K562 (cell line): ENCODE results near the gene DTNB. TPM values are rescaled to one million over a fixed set of nuclear protein-coding genes. Genes with fewer than 3 reads are reported as not detected.

ENCODE experiments used
- ATAC-seq: fragments of 200-7000 bp; cut with Tn5 transposase; 3 replicates; pipeline ENCODE4 v1.9.1; 2020; ENCODE audit warnings: moderate library complexity
- BruUV-seq: library from RNA; stranded (reverse); fragments of 400-500 nt; replicated peaks from 2 replicates; lab custom pipeline; 2021; lab: Mats Ljungman, UMichigan
- CTCF ChIA-PET: fragments of 300-600 bp; formaldehyde crosslinking; extraction: SDS; loops from one replicate; lab custom pipeline; 2021; ENCODE audit warnings: low intra/inter-chr PET ratio; lab: Yijun Ruan, JAX
- POLR2A ChIA-PET: fragments of 300-600, 350-650 bp; sonication (Branson Sonifier 250); formaldehyde crosslinking; extraction: SDS; loops from one replicate; lab custom pipeline; 2021; ENCODE audit warnings: antibody characterized with exemption, inconsistent platforms; lab: Yijun Ruan, JAX
- DNase-seq, 4 experiments: peaks; one replicate each; pipeline versions ENCODE4 v3.0.0 to v3.0.0-alpha.2; 2011 to 2018; ENCODE audit warnings: low spot score in 3 of 4, mixed read lengths in 3 of 4; ENCODE audit errors: extremely low read depth in 1 of 4
- FAIRE-seq: peaks from 2 replicates; lab custom pipeline; 2011; peaks lifted over from hg19 to GRCh38; lab: Jason Lieb, UNC
- H2AFZ ChIP-seq: 2 replicates; pipeline ENCODE4 v1.6.0; 2011; ENCODE audit warnings: low read depth, low read length, control low read depth, inconsistent platforms
- H3K27ac ChIP-seq: fragments of 200-600 bp; 3 replicates; pipeline ENCODE4 v1.8.0; 2011; ENCODE audit warnings: low read depth, mild to moderate bottlenecking, control low read depth, inconsistent platforms, low read length, moderate library complexity, mixed read lengths; ENCODE audit errors: extremely low read depth
- H3K27me3 ChIP-seq, 2 experiments: fragments of 300-600 bp in 1 of 2; 2 replicates in 1 of 2; 3 replicates in 1 of 2; pipeline versions ENCODE4 v1.6.0 to v1.8.0; 2011; ENCODE audit warnings: inconsistent platforms in 2 of 2, low read length in 2 of 2, mild to moderate bottlenecking in 1 of 2, mixed read lengths in 1 of 2, moderate library complexity in 1 of 2; ENCODE audit not compliant: control insufficient read depth in 2 of 2, insufficient read depth in 2 of 2
- H3K36me3 ChIP-seq: fragments of 300-600 bp; 3 replicates; pipeline ENCODE4 v1.8.0; 2011; ENCODE audit warnings: mild to moderate bottlenecking, low read length, inconsistent platforms; ENCODE audit not compliant: control insufficient read depth, insufficient read depth
- H3K4me1 ChIP-seq, 2 experiments: fragments of 200-600 bp in 1 of 2; replicated peaks in 1 of 2; 2 replicates in 1 of 2; 3 replicates in 1 of 2; pipeline versions ENCODE4 v1.5.1 to v1.8.0; 2011; ENCODE audit warnings: inconsistent platforms in 2 of 2, low read length in 2 of 2, mild to moderate bottlenecking in 1 of 2, mixed read lengths in 1 of 2, moderate library complexity in 1 of 2; ENCODE audit not compliant: control insufficient read depth in 2 of 2, insufficient read depth in 2 of 2
- H3K4me2 ChIP-seq: 2 replicates; pipeline ENCODE4 v1.6.1; 2011; ENCODE audit warnings: low read length, control low read depth, inconsistent platforms, mixed read lengths; ENCODE audit not compliant: insufficient read depth
- H3K4me3 ChIP-seq: fragments of 200-600 bp; sonication (generic), shearing (Covaris generic); 2 replicates; pipeline ENCODE4 v1.5.1; 2016; ENCODE audit warnings: control low read depth, inconsistent platforms
- H3K79me2 ChIP-seq: fragments of 200-600 bp; 3 replicates; pipeline ENCODE4 v1.8.0; 2011; ENCODE audit warnings: low read length, inconsistent platforms; ENCODE audit not compliant: control insufficient read depth, insufficient read depth
- H3K9ac ChIP-seq, 2 experiments: 2 replicates each; pipeline versions ENCODE4 v1.6.0 to v1.6.1; 2011; ENCODE audit warnings: low read depth in 2 of 2, low read length in 2 of 2, control low read depth in 1 of 2, inconsistent platforms in 1 of 2, mild to moderate bottlenecking in 1 of 2, mixed read lengths in 1 of 2; ENCODE audit not compliant: insufficient read depth in 1 of 2
- H3K9me1 ChIP-seq: one replicate; pipeline ENCODE4 v1.6.0; 2011; ENCODE audit warnings: inconsistent platforms, mild to moderate bottlenecking, low read length, moderate library complexity; ENCODE audit not compliant: control insufficient read depth, insufficient read depth
- H3K9me3 ChIP-seq: replicated peaks from 2 replicates; pipeline ENCODE4 v1.5.1; 2011; ENCODE audit warnings: low read depth, low read length, inconsistent platforms; ENCODE audit not compliant: control insufficient read depth, insufficient read depth
- H4K20me1 ChIP-seq: replicated peaks from 2 replicates; pipeline ENCODE4 v1.6.1; 2011; ENCODE audit warnings: low read length, inconsistent platforms, mixed read lengths; ENCODE audit not compliant: control insufficient read depth, insufficient read depth
- KDM1A ChIP-seq, 2 experiments: fragments of 450-650 bp; IDR thresholded peaks; 2 replicates each; pipeline ENCODE4 v1.6.1; 2016; ENCODE audit warnings: mild to moderate bottlenecking in 2 of 2
- MYNN ChIP-seq, 2 experiments: sonication (generic); formaldehyde crosslinking in 1 of 2; IDR thresholded peaks; 2 replicates each; pipeline versions ENCODE4 v1.5.0 to v1.6.1; 2016 to 2020; ENCODE audit warnings: antibody characterized with exemption in 1 of 2, missing genetic modification reagents in 1 of 2
- NFIX ChIP-seq: fragments of 250-450 bp; sonication (Bioruptor Pico); IDR thresholded peaks from 2 replicates; pipeline ENCODE4 v1.4.0; 2020; ENCODE audit warnings: low read depth, mild to moderate bottlenecking, moderate library complexity
- NR4A1 ChIP-seq, 2 experiments: fragments of 250-450 bp in 1 of 2; fragments of 450-650 bp in 1 of 2; sonication (Bioruptor Pico) in 1 of 2; IDR thresholded peaks; 2 replicates each; pipeline versions ENCODE4 v1.4.0 to v1.6.1; 2016 to 2020; ENCODE audit warnings: mild to moderate bottlenecking in 2 of 2, missing compliant biosample characterization in 1 of 2, missing genetic modification characterization in 1 of 2, moderate library complexity in 1 of 2
- YBX1 ChIP-seq: fragments of 450-650 bp; IDR thresholded peaks from 2 replicates; pipeline ENCODE4 v1.7.1; 2016; ENCODE audit warnings: mild to moderate bottlenecking
- ZFP30 ChIP-seq: fragments of 250-450 bp; sonication (Bioruptor Pico); IDR thresholded peaks from 2 replicates; pipeline ENCODE4 v1.8.0; 2022; ENCODE audit warnings: moderate library complexity, mild to moderate bottlenecking, inconsistent platforms, borderline replicate concordance
- ZNF277 ChIP-seq: fragments of 250-450 bp; sonication (Bioruptor Pico); IDR thresholded peaks from 2 replicates; pipeline ENCODE4 v1.8.0; 2022; ENCODE audit warnings: inconsistent platforms, mild to moderate bottlenecking, moderate library complexity, borderline replicate concordance
- ZNF668 ChIP-seq: fragments of 250-450 bp; sonication (Bioruptor Pico); IDR thresholded peaks from 2 replicates; pipeline ENCODE4 v1.8.0; 2022; ENCODE audit warnings: mild to moderate bottlenecking, inconsistent platforms
- WGBS: fragments of 100-300 bp; shearing (Covaris generic); methylation state at CpG from one replicate; pipeline ENCODE4 v1.1.6; 2016; ENCODE audit warnings: low coverage, mixed read lengths; ENCODE audit not compliant: insufficient coverage; ENCODE audit errors: missing lambda C conversion rate; 5-methylcytosine and 5-hydroxymethylcytosine counted together
- in situ Hi-C: fragments of 300-500 bp; cut with MboI; formaldehyde crosslinking; loops from 4 replicates; pipeline ENCODE4 v1.15.0; 2018; ENCODE audit warnings: inconsistent platforms, mixed read lengths
- intact Hi-C: fragments of 100-400 bp; cut with micrococcal nuclease; formaldehyde crosslinking; loops from 2 replicates; pipeline ENCODE4 v1.14.2; 2022
- polyA plus RNA-seq, 8 experiments: library from polyadenylated mRNA; depleted of rRNA in 4 of 8; stranded (reverse) in 5 of 8; unstranded in 3 of 8; fragments of >200 nt; fragmentation: Nextera tagmentation in 2 of 8; fragmentation: Illumina TruSeq in 1 of 8; extraction: Ambion mirVana in 2 of 8; extraction: Trizol in 1 of 8; gene quantifications; 2 replicates each; pipeline versions ENCODE4 v1.2.1 to v1.2.3, GENCODE V29; 2011 to 2014; ENCODE audit warnings: inconsistent platforms in 1 of 8, missing spikeins in 1 of 8
- total RNA-seq, 7 experiments: library from RNA; depleted of rRNA in 6 of 7; stranded (reverse); fragments of >200 nt in 6 of 7; fragmentation: Illumina TruSeq in 2 of 7; extraction: Trizol in 2 of 7; gene quantifications; 2 replicates each; pipeline versions ENCODE4 v1.2.1 to v1.2.3, GENCODE V29; 2011 to 2021; ENCODE audit warnings: low replicate concordance in 1 of 7
- TF ChIP-seq, protein P1 (sequence below), 2 experiments: fragments of 450-650 bp; formaldehyde crosslinking in 1 of 2; IDR thresholded peaks; 2 replicates each; pipeline versions ENCODE4 v1.4.0 to v1.6.1; 2014 to 2020; ENCODE audit warnings: mild to moderate bottlenecking in 2 of 2, borderline replicate concordance in 1 of 2, low read depth in 1 of 2

The DTNB gene
- total and polyA plus RNA-seq, 9 of the 15 experiments (the other 6 are each of a cell fraction or from before 2014, with no cell fraction given): 0.18 to 2.0 (median 0.77) TPM; not detected in 2

DNA sequence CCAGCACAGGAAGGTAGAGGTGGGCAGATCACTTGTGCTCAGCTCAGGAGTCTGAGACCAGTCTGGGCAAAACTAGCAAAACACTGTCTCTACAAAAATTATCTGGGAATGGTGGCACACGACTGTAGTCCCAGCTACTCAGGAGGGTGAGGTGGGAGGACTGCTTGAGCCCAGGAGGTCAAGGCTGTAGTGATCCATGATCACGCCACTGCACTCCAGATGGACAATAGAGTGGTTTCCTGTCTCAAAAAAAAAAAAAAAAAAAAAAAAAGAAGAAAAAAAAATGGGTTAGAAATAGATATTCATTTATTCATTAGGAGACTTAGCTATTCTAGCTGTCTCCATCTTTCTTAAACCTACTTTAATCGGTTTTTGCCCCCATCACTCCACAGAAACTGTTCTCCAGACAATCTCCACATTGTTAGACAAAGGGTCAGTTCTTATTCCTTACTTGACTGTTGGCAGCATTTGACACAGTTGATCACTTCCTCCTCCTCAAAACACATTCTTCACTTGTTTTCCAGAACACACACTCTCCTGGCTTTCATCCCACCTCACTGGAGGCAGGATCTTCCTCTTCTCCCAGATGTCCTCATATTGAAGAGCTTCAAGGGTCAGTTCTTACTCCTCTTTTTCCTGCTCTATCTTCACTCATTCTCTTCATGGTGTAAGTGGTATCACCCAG lies 103.1 kb downstream of the DTNB start:
- no peak for FAIRE-seq

More for the DNA sequence above, 103.1 kb downstream of the DTNB start:
- Histone ChIP-seq H4K20me1 (no peaks in the 10 kb centered on the region; the same call in 1 of the 2 replicates), H3K79me2 (no peaks in the 10 kb centered on the region), H3K4me2 (no peak overlapping the region), H3K27ac (no peak overlapping the region), H3K27me3 (peaks cover 11 to 36% of the 10 kb centered on the region in 2 experiments), H2AFZ (no peak overlapping the region), H3K9me1 (no peaks in the 10 kb centered on the region), H3K4me1 (no peaks in the 10 kb centered on the region), H3K4me3 (no peak overlapping the region), H3K36me3 (no peaks in the 10 kb centered on the region), H3K9ac (no peak overlapping the region), H3K9me3 (no peaks in the 10 kb centered on the region)
- WGBS: 0% methylated on average over 3 of the region's 3 CpGs
- in situ Hi-C loops: no loop called here
- no peak for DNase-seq
- BruUV-seq: no TSS peak
- TF ChIP-seq, protein P1, sequence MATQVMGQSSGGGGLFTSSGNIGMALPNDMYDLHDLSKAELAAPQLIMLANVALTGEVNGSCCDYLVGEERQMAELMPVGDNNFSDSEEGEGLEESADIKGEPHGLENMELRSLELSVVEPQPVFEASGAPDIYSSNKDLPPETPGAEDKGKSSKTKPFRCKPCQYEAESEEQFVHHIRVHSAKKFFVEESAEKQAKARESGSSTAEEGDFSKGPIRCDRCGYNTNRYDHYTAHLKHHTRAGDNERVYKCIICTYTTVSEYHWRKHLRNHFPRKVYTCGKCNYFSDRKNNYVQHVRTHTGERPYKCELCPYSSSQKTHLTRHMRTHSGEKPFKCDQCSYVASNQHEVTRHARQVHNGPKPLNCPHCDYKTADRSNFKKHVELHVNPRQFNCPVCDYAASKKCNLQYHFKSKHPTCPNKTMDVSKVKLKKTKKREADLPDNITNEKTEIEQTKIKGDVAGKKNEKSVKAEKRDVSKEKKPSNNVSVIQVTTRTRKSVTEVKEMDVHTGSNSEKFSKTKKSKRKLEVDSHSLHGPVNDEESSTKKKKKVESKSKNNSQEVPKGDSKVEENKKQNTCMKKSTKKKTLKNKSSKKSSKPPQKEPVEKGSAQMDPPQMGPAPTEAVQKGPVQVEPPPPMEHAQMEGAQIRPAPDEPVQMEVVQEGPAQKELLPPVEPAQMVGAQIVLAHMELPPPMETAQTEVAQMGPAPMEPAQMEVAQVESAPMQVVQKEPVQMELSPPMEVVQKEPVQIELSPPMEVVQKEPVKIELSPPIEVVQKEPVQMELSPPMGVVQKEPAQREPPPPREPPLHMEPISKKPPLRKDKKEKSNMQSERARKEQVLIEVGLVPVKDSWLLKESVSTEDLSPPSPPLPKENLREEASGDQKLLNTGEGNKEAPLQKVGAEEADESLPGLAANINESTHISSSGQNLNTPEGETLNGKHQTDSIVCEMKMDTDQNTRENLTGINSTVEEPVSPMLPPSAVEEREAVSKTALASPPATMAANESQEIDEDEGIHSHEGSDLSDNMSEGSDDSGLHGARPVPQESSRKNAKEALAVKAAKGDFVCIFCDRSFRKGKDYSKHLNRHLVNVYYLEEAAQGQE (IDR thresholded peaks at IDR 0.05; ENCODE audit: borderline replicate concordance): no peak
- TF ChIP-seq, protein P1 (CRISPR knock-in tag; IDR thresholded peaks at IDR 0.05; ENCODE audit: low read depth): no peak
- TF ChIP-seq ZNF668 (CRISPR knock-in tag) (no peak), YBX1 (no peak), NFIX (CRISPR knock-in tag) (no peak), NR4A1 (CRISPR knock-in tag; IDR thresholded peaks at IDR 0.05) (no peak), NR4A1 (tag; IDR thresholded peaks at IDR 0.05) (no peak), ZNF277 (CRISPR knock-in tag) (no peak), MYNN (IDR thresholded peaks at IDR 0.05) (no peak), MYNN (CRISPR knock-in tag; IDR thresholded peaks at IDR 0.05) (no peak), ZFP30 (CRISPR knock-in tag) (no peak), KDM1A (IDR thresholded peaks at IDR 0.05) (no peak)
- CTCF ChIA-PET: no interaction called here
- POLR2A ChIA-PET: no interaction called here
- ATAC-seq: no peak
- intact Hi-C loops: no loop called here
